Uterus (tissue), 2 donors: ENCODE data around the gene TMEM158.

Experiments used
- CTCF ChIP-seq, 4 experiments: fragments of 200-600 bp in 2 of 4; fragments of 450-650 bp in 2 of 4; sonication (generic) in 2 of 4; IDR thresholded peaks; one replicate each; pipeline ENCODE4 v1.5.1; 2016 to 2019; ENCODE audit warnings: antibody characterized with exemption in 4 of 4, mild to moderate bottlenecking in 2 of 4, moderate library complexity in 1 of 4
- POLR2A ChIP-seq, 2 donors: fragments of 450-650 bp; IDR thresholded peaks; one replicate each; pipeline ENCODE4 v1.6.1; 2016; ENCODE audit warnings: antibody characterized with exemption in 2 of 2, mild to moderate bottlenecking in 1 of 2, moderate library complexity in 1 of 2

GRCh38 chr3:45246241-45246640 lies 20.2 kb upstream of the TMEM158 start:
- TF ChIP-seq POLR2A (IDR thresholded peaks at IDR 0.05) (no peak), CTCF (IDR thresholded peaks at IDR 0.05) (no peak)
